D721Med (cell line): Measurements from ENCODE around the gene TEP1.
"Not testable (repeated sequence)": the region's sequence is repeated elsewhere in the genome, so short reads cannot be mapped to it uniquely, and the experiment has no call there.

Experiments
- DNase-seq: peaks from one replicate; pipeline ENCODE4 v3.0.0; 2011; ENCODE audit warnings: low spot score; ENCODE audit not compliant: insufficient read length
- FAIRE-seq: peaks from 2 replicates; lab custom pipeline; 2011; peaks lifted over from hg19 to GRCh38; lab: Jason Lieb, UNC
- TF ChIP-seq, protein P1 (sequence below): IDR thresholded peaks from 2 replicates; pipeline ENCODE4 v1.5.1; 2012; ENCODE audit warnings: mild to moderate bottlenecking, control low read depth; ENCODE audit not compliant: insufficient read depth; ENCODE audit errors: missing control alignments

Gene TEP1

GRCh38 chr14:20455355-20456300 is 42.3 kb upstream of the TEP1 start:
- FAIRE-seq, result no peak
- TF ChIP-seq, protein P1, sequence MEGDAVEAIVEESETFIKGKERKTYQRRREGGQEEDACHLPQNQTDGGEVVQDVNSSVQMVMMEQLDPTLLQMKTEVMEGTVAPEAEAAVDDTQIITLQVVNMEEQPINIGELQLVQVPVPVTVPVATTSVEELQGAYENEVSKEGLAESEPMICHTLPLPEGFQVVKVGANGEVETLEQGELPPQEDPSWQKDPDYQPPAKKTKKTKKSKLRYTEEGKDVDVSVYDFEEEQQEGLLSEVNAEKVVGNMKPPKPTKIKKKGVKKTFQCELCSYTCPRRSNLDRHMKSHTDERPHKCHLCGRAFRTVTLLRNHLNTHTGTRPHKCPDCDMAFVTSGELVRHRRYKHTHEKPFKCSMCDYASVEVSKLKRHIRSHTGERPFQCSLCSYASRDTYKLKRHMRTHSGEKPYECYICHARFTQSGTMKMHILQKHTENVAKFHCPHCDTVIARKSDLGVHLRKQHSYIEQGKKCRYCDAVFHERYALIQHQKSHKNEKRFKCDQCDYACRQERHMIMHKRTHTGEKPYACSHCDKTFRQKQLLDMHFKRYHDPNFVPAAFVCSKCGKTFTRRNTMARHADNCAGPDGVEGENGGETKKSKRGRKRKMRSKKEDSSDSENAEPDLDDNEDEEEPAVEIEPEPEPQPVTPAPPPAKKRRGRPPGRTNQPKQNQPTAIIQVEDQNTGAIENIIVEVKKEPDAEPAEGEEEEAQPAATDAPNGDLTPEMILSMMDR, result no peak
- peak; percentile 59 for DNase-seq

DNA sequence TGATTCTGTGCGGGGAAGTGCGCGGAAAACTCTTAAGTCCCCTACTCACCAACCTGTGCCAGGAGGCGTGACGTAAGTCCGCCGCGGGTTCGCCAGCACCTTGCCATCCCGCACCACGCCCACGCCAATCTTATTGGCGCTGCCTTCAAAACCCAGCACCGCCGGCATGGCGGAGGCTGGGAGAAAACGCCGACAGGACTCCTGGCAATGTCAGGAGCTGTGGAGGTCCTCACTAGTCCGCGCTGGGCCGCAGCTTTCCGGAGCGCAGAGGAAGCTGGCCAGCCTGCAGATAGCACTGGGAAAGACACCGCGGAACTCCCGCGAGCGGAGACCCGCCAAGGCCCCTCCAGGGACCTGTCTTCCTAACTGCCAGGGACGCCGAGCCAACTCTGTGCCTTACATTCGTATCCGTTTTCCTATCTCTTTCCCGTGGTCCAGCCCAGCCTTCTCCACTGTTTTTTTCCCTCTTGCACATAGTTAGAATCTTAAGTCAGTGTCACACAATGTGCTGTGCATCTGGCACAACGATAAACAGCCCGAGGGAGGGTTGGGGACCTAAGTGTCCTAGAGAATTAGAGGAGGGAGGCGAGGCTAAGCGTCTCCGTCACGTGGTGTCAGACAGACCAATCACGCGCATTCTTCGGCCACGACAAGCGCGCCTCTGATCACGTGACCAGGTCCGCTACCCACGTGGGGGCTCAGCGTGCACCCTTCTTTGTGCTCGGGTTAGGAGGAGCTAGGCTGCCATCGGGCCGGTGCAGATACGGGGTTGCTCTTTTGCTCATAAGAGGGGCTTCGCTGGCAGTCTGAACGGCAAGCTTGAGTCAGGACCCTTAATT is 41.4 kb upstream of the TEP1 start, which contains the start of the genes APEX1 and OSGEP:
Gene APEX1 (plus strand): TSS at position 711 of the 839 bp plus-strand sequence. CDS start 420 bp downstream, outside the sequence.
Gene OSGEP (minus strand): TSS at position 297 of the 839 bp plus-strand sequence. CDS start 129 bp downstream, at position 168.
- FAIRE-seq (peak; percentile 75), DNase-seq (peak; percentile 86)
- TF ChIP-seq, protein P1, result no peak

GRCh38 chr14:20452831-20453230 is 39.5 kb upstream of the TEP1 start:
- not testable (repeated sequence) for FAIRE-seq, DNase-seq

GRCh38 chr14:20446889-20447288 is 33.6 kb upstream of the TEP1 start:
- no peak for DNase-seq
- TF ChIP-seq, protein P1, result no peak
- no peak for FAIRE-seq

GRCh38 chr14:20443650-20444049 is 30.3 kb upstream of the TEP1 start:
- not testable (repeated sequence) for FAIRE-seq, DNase-seq

- no peak for FAIRE-seq
- no peak for DNase-seq
- TF ChIP-seq, protein P1, result no peak
Measured at GRCh38 chr14:20441461-20441860, 28.2 kb upstream of the TEP1 start.

GRCh38 chr14:20440882-20441281 is 27.6 kb upstream of the TEP1 start:
- DNase-seq (no peak), FAIRE-seq (no peak)

More at GRCh38 chr14:20440882-20441281, 27.6 kb upstream of the TEP1 start:
- TF ChIP-seq, protein P1, result no peak
